Measurements from ENCODE around the gene THSD4.
"Not testable (repeated sequence)": the region's sequence is repeated elsewhere in the genome, so short reads cannot be mapped to it uniquely, and the experiment has no call there.

THSD4 gene

DNA sequence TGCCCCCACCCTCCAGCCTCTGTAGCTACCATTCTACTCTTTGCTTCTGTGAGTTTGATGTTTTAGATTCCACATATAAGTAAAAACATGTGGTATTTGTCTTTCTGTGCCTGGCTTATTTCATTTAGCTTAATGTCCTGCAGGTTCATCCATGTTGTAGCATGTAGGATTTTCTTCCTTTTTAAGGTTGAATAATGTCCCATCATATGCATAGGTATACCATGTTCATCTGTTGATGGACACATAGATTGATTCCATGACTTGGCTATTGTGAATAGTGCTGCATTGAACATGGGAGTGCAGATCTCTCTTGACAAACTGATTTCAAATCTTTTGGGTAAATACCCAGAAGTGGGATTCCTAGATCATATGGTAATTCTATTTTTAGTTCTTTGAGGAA, 11.8 kb downstream of the THSD4 start:
- TF ChIP-seq, protein P1, sequence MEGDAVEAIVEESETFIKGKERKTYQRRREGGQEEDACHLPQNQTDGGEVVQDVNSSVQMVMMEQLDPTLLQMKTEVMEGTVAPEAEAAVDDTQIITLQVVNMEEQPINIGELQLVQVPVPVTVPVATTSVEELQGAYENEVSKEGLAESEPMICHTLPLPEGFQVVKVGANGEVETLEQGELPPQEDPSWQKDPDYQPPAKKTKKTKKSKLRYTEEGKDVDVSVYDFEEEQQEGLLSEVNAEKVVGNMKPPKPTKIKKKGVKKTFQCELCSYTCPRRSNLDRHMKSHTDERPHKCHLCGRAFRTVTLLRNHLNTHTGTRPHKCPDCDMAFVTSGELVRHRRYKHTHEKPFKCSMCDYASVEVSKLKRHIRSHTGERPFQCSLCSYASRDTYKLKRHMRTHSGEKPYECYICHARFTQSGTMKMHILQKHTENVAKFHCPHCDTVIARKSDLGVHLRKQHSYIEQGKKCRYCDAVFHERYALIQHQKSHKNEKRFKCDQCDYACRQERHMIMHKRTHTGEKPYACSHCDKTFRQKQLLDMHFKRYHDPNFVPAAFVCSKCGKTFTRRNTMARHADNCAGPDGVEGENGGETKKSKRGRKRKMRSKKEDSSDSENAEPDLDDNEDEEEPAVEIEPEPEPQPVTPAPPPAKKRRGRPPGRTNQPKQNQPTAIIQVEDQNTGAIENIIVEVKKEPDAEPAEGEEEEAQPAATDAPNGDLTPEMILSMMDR (conservative IDR thresholded peaks at IDR 0.05; ENCODE audit: low read depth, low read length), result no peak
- no peak for DNase-seq (ENCODE audit: low read depth)
- no peak overlapping the region for H3K4me3 ChIP-seq (ENCODE audit: low read length)

DNA sequence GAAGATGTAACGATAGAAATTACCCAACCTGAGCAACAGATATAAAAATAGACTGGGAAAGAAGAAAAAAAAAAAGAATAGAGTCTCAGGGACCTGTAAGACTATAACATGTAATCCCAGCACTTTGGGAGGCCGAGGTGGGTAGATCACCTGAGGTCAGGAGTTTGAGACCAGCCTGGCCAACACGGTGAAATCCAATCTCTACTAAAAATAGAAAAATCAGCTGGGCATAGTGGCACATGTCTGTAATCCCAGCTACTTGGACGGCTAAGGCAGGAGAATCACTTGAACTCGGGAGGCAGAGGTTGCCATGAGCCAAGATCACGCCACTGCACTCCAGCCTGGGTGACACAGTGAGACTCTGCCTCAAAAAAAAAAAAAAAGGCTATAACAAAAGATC, 12.9 kb downstream of the THSD4 start:
- not testable (repeated sequence) for DNase-seq (ENCODE audit: low read depth); H3K4me3 ChIP-seq (ENCODE audit: low read length)

DNA sequence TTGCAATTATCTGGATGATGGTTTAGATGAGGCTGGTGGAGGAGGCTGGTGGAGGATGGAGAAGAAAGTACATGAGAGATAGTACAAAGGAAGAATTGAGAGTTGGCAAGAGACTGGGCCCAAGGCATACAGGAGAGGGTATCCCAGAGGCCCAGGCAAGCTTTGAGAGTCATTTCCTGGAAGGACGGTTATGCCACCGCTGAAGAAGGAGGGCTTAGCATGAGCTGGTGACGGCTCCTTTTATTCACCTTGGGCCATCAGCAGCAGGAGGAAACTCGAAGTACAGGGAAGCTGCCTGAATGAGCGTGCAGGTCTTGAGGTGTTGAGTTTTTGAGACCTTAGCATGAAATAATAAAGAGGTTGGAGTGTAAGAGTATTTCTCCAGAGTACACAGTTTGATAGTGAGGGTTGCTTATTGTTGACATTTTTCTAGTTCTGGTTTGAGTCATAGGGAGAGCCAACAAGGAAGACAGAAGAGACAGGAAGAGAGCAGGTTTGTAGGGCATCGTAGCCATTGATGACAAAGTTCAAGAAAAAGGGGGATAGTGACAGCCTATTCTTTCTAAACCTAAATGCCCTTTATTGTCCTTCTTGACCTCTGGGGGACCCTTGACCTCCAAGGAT, 13.8 kb downstream of the THSD4 start:
- no peak for DNase-seq (ENCODE audit: low read depth)
- TF ChIP-seq, protein P1 (conservative IDR thresholded peaks at IDR 0.05; ENCODE audit: low read depth, low read length), result no peak
- H3K4me3 ChIP-seq (ENCODE audit: low read length), result no peak overlapping the region

DNA sequence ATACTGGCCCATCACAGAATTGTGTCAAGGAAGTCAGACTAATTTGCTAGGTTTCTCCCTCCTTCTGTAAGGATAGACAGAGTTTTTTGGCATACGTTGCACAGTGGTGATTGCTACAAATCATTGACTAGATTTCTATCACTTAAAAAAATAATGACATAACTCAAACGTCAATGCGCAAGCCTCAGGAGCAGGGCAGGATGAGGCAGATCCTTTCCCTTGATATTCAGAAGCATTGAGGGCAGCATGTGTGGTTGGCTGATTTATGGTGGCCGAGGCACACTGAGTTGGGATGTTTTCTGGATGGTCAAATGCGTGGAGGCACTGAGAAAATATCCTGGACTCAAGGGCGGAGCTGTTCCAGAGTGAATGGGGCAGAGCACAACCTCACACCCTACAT, 14.4 kb downstream of the THSD4 start:
- TF ChIP-seq, protein P1 (conservative IDR thresholded peaks at IDR 0.05; ENCODE audit: low read depth, low read length), result no peak
- no peak overlapping the region for H3K4me3 ChIP-seq (ENCODE audit: low read length)
- DNase-seq (ENCODE audit: low read depth), result no peak

DNA sequence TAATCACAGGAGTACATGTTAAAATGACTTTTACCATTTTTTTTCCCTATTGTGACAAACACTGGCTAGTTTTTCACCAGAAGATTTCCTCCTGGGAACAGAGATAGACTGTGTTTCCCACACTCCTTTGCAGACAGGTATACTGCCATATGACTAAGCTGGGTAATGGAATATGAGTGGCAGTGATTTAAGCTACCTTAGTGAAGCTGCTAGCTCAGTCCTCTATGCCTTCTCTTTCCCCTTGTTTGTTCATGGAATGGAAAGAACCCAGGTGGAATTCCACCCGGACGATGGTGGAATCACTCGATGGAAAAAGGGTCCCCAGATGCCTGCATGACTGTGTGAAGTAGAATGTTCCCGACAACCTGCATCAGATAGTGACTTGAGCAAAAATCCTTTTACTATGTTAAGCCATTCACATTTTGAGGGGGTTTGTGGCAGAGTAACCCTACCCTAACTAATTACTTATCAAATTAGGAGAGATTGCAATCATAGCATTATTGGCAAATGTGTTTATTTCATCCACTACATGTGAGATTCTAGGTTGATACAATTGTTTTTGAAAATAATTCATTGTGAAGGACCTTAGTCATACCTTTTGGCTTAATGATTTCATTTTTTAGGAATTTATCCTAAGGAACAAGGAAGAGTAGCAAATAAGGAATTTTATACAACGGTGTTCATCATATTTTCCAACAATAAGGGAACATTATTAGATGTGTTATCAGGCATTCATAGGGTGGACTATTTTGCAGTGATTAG, 16.5 kb downstream of the THSD4 start:
- DNase-seq (ENCODE audit: low read depth), result no peak
- TF ChIP-seq, protein P1 (conservative IDR thresholded peaks at IDR 0.05; ENCODE audit: low read depth, low read length), result no peak
- H3K4me3 ChIP-seq (ENCODE audit: low read length), result no peak overlapping the region

DNA sequence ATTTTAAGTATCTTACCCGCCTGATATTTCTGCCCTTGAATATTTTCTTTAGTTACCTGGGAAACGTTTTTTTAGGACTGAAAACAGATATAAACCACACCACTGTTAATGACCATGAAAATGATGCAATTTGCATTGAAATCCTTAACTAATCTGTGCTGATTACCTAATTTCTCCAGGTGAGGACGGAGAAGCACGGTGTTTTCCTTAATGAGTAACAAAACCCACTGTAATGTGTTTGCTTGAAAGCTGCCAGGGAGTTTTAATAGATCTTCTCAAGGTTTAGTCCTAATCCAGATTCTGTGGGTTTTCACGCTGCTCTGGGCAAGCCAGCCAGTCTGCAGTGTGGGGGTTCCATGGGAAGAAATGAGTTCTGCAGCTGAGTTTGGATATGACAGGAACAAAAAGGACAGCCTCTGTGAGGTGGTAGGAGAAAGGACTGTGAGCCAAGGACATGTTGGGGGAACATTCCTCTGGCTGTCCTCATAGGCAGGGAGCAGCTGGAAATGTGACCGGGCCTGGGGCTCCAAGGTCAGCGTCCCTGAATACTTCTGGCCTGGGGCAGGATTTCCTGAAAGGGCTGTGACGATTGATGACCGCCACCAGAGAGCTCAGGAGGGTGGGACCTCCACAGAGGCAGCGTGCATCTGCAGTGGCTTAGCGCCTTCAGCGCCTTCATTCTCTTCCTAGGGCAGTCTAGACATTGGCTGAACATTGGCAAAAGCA, 18.6 kb downstream of the THSD4 start:
- TF ChIP-seq, protein P1 (conservative IDR thresholded peaks at IDR 0.05; ENCODE audit: low read depth, low read length), result no peak
- peak; percentile 48 for DNase-seq (ENCODE audit: low read depth)
- H3K4me3 ChIP-seq (ENCODE audit: low read length), result no peak overlapping the region

DNA sequence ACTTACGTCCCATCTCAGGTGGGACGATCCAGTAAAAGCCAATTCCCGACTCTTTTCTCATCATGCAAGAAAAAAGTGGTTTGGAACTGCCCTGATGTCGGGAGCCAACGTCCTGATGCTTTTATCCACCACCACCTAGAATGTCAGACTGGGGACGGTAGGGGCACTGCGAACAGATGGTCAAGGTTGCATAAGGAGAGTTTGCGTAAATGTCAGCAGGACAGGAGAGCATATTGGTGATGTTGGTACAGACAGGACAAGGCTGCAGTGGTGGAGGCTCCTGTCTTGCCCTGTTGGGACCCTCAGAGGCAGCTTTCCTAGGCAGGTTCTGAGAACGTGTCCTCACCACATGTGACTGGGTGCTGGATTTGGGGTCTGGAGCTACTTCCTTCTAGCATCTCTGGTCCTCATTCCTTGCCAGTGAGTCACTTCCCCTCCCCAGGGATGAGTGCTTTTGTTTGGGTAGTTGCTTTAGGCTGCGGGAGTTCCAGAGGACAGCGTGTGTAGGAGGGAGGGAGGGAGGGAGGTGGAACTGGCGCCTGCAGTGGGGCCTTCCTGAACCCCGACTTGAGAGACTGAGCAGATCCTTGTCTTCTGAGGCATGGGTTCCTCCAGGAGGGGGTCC, 21.0 kb downstream of the THSD4 start:
- H3K4me3 ChIP-seq (ENCODE audit: low read length), result no peak overlapping the region
- DNase-seq (ENCODE audit: low read depth), result no peak
- TF ChIP-seq, protein P1 (conservative IDR thresholded peaks at IDR 0.05; ENCODE audit: low read depth, low read length), result no peak

Data from retinal pigment epithelial cell (primary cell).